Stimulated activated CD8-positive, alpha-beta memory T cell treated with anti-CD3 and anti-CD28 coated beads, Interleukin-12 subunit alpha, Interleukin-12 subunit beta, amount 100 ng/mL, for 1 hour (primary cell): ENCODE measurements around the gene SH3BP5.

Experiments used
- DNase-seq: peaks from one replicate; pipeline ENCODE4 v3.0.0-alpha.2; 2020; ENCODE audit warnings: low read depth

Gene SH3BP5

DNA sequence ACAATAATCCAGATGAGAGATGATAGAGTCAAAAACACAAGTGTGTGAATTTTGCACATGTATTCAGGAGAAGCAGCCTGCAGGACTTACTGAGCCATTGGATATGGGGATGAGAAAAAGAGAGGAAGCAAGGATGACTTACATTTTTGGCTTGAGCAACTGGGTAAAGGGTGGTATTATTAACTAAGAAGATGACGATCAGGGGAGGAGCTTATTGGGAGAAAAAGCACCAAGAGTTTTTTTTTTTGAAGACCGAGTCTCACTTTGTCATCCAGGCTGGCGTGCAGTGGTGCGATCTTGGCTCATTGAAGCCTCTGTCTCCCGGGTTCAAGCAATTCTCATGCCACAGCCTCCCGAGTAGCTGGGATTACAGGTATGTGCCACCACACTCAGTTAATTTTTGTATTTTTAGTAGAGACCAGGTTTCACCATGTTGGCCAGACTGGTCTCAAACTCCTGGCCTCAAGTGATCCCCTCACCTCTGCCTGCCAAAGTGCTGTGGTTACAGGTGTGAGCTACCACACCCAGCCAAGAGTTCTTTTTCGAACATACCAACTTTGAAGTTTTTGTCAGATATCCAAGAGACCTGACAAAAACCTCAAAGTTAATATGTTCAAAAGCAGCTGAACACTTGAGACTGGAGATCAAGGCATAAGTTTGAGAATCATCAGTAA, 14.8 kb upstream of the SH3BP5 start:
- DNase-seq: no peak

GRCh38 chr3:15346516-15346915, 14.1 kb upstream of the SH3BP5 start:
- no peak for DNase-seq

DNA sequence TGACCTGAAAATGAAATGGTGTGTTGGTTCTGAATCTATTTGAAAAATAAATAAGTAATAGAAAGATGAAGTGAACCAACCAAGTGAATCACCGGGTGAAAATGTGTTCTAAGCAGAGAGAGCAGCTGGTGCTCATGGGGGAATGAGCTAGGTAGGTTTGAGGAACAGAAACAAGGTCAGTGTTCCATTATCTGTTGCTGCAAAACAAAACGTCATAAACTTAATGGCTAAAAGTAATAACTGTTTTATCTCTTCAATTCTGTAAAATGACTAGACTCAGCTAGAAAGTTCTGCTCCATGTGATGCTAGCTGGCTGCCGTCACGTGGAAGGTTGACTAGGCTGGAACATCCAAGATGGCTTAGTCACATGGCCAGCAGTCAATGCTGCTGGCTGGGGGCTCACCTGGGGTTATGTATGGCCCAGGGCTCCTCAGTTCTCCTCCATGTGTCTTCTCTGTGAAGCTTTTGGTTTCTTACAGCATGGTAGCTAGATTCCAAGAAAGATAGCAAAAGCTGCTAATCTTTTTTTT, 13.3 kb upstream of the SH3BP5 start:
- DNase-seq: no peak

DNA sequence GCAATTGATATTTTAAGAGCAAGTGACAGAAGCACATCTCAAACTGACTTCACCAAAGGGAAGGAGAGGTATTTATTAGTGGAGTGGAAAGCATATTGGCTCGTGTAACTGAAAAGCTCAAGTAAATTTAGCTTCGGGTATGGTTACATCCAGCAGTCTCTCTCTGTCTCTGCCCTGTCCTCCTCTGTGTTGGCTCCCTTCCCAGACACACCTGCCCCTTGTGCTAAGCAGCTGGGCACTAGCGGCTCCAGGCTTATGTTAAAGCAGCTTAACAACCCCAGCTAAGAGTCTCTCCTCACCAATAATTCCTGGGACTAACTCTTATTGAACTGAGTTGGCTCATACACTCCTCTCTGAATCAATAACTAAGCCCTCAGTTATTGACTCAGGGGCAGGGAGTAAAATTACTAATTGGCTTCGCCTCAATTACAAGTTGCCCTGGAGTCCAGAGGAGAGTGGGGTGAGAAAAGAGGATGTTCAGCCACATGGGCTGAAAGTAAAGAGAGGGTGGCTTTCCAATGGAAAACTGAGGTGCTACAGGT, 12.8 kb upstream of the SH3BP5 start:
- DNase-seq: no peak

DNA sequence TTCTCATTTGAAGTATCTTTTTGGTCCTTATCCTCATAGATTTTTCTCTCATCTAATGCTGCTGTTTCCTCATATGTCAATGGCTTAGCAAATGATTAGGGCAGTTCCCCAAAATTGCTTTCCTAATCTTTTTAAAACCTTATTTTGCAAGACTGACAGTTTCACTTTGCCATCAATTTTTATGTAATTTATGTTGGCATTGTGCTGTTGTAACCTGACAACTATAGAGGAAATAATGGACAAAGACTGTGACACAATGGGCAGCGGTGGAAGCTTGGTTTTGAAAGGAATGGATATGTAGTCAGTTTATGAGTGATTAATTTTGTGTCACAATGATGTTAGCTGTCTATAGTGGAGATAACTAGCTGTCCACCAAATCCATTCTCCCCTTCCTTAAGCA, 10.6 kb upstream of the SH3BP5 start:
- no peak for DNase-seq

DNA sequence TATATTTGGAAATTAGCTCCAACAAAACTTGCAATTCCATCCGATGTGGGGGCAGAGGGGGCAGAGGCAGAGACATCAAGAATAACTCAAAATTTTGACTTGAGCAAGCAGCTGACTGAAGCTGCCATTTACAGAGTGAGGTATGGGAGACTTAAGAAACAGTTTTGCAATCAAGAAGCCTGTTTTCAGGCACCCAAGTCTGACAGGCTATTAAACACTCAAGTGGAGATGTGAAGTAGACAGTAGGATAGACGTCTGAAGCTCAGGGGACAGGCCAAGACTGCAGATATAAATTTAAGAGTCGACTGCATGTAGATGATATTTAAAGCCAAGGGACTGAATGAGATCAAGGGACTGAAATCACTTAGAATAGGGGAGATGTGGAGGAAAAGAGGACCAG, 9.9 kb upstream of the SH3BP5 start:
- DNase-seq: no peak

DNA sequence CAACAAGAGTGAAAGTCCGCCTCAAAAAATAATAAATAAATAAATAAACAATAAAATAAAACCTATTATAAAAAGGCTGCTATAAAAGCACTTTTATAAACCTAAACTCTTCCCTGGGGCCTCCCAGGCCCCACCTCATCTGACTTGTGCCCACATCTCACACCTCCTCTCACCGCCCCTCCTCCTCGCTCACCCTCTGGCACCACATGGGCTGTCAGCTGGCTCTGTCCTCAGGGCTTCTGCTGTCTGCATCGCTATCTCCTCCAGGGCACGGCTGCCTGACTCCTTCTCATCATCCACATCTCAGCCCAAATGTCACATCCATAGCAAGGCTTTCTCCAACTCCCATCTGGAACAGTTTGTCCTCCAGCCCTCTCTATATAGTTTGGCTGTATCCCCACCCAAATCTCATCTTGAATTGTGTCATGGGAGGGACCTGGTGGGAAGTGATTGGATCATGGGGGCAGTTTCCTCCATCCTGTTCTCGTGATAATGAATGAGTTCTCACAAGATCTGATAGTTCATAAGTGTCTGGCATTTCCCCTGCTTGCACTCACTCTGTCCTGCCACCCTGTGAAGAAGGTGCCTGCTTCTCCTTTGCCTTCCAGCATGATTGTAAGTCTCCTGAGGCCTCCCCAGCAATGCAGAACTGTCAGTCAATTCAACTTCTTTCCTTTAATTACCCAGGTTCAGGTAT, 8.8 kb upstream of the SH3BP5 start:
- DNase-seq: no peak

- DNase-seq: no peak
Observed at GRCh38 chr3:15339786-15340215, 7.4 kb upstream of the SH3BP5 start.

GRCh38 chr3:15339001-15339400, 6.6 kb upstream of the SH3BP5 start:
- no peak for DNase-seq

DNA sequence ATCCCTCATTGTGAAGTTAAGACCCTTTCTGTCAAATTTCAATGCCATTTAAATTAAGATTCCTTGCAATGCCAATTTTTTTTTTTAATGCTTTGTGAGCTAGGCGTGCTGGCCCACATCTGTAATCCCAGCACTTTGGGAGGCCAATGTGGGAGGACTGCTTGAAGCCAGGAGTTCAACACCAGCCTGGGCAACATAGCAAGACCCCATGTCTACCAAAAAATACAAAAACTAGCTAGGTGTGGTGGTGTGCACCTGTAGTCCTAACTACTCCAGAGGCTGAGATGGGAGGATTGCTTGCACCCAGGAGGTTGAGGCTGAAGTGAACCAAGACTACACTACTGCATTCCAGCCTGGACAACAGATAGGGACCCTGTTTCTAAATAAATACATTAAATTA, 5.6 kb upstream of the SH3BP5 start:
- no peak for DNase-seq

GRCh38 chr3:15336057-15336456, 3.7 kb upstream of the SH3BP5 start:
- no peak for DNase-seq

GRCh38 chr3:15333956-15334263, 1.5 kb upstream of the SH3BP5 start:
- no peak for DNase-seq

GRCh38 chr3:15333099-15333955, 941 bp upstream of the SH3BP5 start:
- DNase-seq: no peak

DNA sequence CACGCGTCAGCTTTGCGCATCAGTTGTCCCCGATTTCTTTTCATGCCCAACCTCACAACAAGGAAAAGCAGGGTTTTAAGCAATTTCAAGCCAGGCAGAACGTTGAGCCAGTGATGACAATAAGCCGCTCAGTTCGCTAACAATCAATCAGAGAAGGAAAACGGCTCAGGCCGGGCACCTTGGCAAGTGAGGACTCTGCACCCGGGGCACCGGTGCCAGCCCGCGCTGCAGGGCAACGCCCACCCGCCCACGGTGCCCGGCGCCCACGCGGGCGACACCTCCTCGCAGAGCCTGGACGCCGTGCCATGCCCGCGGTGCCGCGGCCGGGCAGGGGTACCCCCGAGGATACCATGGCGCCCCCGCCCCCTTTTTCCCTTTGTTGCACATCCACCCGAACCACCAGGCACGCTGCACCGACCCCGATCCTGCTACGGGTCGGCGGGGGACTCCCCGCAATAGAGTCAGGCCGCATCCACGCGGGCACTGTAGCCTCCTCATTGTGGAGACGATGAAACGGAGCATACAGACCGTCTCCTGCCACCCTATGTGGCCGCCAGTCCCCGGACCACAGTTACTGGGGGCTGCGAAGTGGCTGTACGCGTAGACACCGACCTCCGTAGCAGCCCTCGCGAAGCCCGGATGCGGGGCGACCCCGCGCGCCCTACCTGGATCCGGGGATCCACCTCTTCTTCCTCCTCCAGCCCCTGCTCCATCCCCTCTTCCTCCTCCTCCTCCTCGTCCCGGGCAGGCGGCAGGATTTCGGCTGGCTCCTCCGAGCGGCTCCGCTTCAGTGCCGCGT, 581 bp downstream of the SH3BP5 start:
- peak; percentile 14 for DNase-seq

DNA sequence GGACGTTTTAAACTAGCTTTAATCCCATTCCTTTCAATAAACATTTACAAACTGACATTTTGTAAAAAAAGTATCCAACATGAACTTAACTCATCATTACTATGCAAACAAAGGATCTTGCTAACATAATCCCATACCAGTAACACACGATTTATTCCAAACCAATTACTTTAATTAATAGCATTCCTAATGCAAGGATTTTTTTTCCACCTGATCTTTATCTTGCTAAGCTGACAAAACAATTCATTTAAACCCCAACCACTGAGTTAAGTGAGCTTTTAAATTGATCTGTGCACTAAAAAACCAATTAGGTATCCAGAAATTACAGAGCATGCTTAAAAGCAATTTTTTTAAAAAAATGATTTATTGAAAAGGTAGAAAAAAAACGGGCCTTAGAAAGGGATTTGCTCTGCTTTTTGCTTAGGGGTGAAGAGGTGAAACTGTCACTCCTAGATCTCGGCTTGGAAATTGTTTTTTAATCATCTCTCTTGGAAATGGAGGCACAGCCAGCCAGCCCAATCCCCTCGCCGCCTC, 1.2 kb downstream of the SH3BP5 start:
- DNase-seq: no peak

DNA sequence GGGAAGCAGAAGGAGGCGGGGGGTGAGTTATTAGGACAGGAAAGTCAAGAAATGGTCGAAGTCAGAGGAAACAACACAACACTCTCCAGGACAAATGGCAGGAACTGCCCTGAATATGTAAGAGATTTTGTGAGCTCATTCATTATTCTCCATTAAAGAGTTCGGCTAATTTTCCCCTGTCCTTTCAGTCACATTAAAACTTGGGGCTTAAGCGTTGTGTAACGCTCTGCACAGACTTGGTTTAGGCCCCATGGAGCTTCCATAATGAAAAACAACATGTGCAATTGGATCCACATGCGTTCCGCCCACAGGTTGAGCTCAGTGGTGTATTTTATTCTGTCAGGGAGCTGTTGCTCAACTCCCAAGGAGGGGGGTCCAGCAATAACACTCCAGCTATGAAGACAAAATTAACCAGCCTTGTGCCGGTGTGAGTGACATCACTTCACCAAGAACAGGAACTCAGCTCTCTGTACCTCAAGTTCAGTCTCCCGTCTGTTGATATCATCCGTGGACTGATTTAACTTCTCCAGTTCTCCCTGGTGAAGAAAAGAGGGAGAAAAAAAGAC, 2.3 kb downstream of the SH3BP5 start:
- DNase-seq: no peak

DNA sequence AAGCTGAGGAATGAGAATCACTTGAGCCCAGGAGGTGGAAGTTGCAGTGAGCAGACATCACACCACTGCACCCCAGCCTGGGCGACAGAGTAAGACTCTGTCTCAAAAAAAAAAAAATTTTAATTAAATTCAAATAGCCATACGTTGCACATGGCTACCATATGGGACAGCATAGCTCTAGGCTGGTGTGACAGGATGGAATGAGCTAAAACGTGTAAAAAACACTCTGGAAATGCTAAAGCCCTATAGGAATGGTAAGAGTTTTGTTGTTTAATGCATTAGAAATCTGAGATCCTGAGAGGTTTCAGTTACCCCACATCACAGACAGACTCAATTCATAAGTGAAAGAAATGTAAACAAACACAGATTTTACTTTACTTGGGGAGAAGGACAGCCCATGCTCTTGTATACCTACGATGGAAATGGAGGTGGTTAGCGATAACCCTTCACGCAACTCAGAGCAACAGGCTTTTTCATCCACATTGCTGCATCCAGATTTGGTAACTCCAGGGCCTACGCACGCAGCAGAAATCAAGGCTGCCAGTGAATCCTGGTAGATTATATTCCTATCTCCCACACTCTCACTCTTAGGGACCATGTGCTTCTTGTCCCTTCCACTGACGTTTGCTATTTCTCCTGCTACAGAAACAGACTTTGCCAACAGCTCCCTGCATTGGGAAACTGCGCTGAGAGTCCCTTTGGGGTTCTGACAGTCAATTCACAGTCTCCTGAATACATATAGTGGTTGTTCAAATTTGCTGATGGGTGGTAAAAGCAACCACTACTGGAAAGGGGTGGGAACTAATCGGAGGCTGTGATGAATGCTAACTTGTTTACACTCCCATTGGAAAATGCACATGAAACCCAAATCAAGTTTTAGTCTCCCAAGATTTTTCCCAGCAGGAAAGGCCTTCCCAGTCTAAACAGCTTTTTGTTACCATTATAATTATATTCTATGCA, 3.1 kb downstream of the SH3BP5 start:
- DNase-seq: no peak

- no peak for DNase-seq
Observed at GRCh38 chr3:15327941-15328340, 4.4 kb downstream of the SH3BP5 start.

GRCh38 chr3:15326673-15327072, 5.7 kb downstream of the SH3BP5 start:
- no peak for DNase-seq

DNA sequence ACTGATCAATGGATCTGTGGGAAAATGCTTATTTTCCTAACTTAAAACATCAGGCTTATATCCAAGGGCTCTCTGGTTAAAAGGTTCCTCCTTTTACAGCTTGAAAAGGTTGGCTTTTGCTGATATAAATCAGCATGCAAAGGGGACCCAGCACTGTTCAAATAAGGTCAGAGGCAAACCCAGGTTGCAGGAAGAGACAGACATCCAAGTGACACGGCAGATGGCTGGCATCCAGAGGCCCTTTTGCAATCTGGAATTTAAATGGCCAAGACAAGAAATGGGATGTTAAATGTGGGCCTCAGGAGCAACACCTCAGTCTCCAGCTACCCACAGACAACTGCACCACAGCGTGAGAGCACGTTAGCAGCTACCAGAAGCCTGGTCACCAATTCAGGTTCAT, 6.3 kb downstream of the SH3BP5 start:
- DNase-seq: no peak
